Osteoblast (primary cell): ENCODE results near the gene BBS1. TPM values are rescaled to one million over a fixed set of nuclear protein-coding genes. Genes with fewer than 3 reads are reported as not detected.

ENCODE experiments used
- DNase-seq: peaks from one replicate; pipeline ENCODE4 v3.0.0; 2011; ENCODE audit warnings: low spot score, mixed read lengths; ENCODE audit not compliant: insufficient read length; ENCODE audit errors: missing footprints
- H2AFZ ChIP-seq: 2 replicates; pipeline ENCODE4 v1.6.0; 2011; ENCODE audit warnings: mild to moderate bottlenecking, low read length
- H3K27ac ChIP-seq: 2 replicates; pipeline ENCODE4 v1.5.1; 2011; ENCODE audit warnings: mild to moderate bottlenecking, low read depth, low read length, moderate library complexity
- H3K27me3 ChIP-seq: 2 replicates; pipeline ENCODE4 v1.6.0; 2012; ENCODE audit warnings: mild to moderate bottlenecking, control low read depth, inconsistent platforms, low read length, moderate library complexity; ENCODE audit not compliant: insufficient read depth
- H3K36me3 ChIP-seq: 2 replicates; pipeline ENCODE4 v1.5.1; 2011; ENCODE audit warnings: mild to moderate bottlenecking, low read length, control low read depth, moderate library complexity; ENCODE audit not compliant: insufficient read depth
- H3K4me1 ChIP-seq: 2 replicates; pipeline ENCODE4 v1.5.1; 2011; ENCODE audit warnings: mild to moderate bottlenecking, low read length, control low read depth, moderate library complexity; ENCODE audit not compliant: insufficient read depth
- H3K4me2 ChIP-seq: 2 replicates; pipeline ENCODE4 v1.6.0; 2011; ENCODE audit warnings: mild to moderate bottlenecking, low read length; ENCODE audit not compliant: insufficient read depth
- H3K4me3 ChIP-seq: fragments of 200-600 bp; sonication (generic); 3 replicates; pipeline ENCODE4 v1.5.1; 2012; ENCODE audit warnings: mild to moderate bottlenecking, low read length, inconsistent platforms; ENCODE audit not compliant: insufficient read depth
- H3K79me2 ChIP-seq: 2 replicates; pipeline ENCODE4 v1.6.0; 2012; ENCODE audit warnings: mild to moderate bottlenecking, low read length, control low read depth, inconsistent platforms; ENCODE audit not compliant: insufficient read depth
- H3K9me3 ChIP-seq: 2 replicates; pipeline ENCODE4 v1.5.1; 2011; ENCODE audit warnings: low read depth, low read length, control low read depth
- H4K20me1 ChIP-seq: 2 replicates; pipeline ENCODE4 v1.6.0; 2012; ENCODE audit warnings: mild to moderate bottlenecking, low read length, control low read depth; ENCODE audit not compliant: insufficient read depth
- total RNA-seq: library from RNA; depleted of rRNA; stranded (reverse); fragments of >200 nt; gene quantifications from 2 replicates; pipeline ENCODE4 v1.2.3, GENCODE V29; 2012
- TF ChIP-seq, protein P1 (sequence below): IDR thresholded peaks from 2 replicates; pipeline ENCODE4 v1.5.1; 2011; ENCODE audit warnings: mild to moderate bottlenecking, low read depth, low read length, moderate library complexity; ENCODE audit errors: extremely low read depth

The BBS1 gene
- total RNA-seq, 1 donor, result 43.8 TPM

GRCh38 chr11:66564984-66565383, 54.5 kb downstream of the BBS1 start:
- Histone ChIP-seq H3K79me2 (no peaks in the 10 kb centered on the region), H3K4me2 (no peak overlapping the region)

DNA sequence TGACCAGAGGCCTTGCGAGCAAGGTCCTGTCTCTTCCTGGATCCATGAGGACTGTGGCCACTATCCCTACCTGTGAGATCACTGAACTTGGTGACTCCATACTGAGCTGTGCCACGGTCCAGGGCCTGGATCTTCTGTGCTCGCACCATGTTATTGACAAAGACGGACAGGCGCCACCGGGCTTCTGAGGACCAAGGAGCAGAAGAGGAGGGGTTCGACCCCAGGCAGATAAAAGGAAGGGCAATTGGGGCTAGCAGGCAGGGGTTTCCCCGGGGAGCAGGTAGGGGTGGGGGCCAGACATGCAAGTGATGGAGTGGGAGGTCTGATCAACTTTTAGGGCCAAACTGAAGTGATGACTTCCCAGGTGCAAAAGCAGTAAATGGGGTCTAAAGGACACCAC, 55.8 kb downstream of the BBS1 start:
- no peak overlapping the region for H3K27ac ChIP-seq
- peaks cover 5% of the 10 kb centered on the region for H3K4me1 ChIP-seq
- H3K79me2 ChIP-seq, result no peaks in the 10 kb centered on the region
- no peaks in the 10 kb centered on the region for H4K20me1 ChIP-seq
- peaks cover 4% of the 10 kb centered on the region for H3K27me3 ChIP-seq
- no peak overlapping the region for H3K4me2 ChIP-seq
- H3K9me3 ChIP-seq, result no peaks in the 10 kb centered on the region
- no peak overlapping the region for H3K4me3 ChIP-seq
- DNase-seq, result peak; percentile 78
- H3K36me3 ChIP-seq, result no peaks in the 10 kb centered on the region
- TF ChIP-seq, protein P1, sequence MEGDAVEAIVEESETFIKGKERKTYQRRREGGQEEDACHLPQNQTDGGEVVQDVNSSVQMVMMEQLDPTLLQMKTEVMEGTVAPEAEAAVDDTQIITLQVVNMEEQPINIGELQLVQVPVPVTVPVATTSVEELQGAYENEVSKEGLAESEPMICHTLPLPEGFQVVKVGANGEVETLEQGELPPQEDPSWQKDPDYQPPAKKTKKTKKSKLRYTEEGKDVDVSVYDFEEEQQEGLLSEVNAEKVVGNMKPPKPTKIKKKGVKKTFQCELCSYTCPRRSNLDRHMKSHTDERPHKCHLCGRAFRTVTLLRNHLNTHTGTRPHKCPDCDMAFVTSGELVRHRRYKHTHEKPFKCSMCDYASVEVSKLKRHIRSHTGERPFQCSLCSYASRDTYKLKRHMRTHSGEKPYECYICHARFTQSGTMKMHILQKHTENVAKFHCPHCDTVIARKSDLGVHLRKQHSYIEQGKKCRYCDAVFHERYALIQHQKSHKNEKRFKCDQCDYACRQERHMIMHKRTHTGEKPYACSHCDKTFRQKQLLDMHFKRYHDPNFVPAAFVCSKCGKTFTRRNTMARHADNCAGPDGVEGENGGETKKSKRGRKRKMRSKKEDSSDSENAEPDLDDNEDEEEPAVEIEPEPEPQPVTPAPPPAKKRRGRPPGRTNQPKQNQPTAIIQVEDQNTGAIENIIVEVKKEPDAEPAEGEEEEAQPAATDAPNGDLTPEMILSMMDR, result no peak
- no peak overlapping the region for H2AFZ ChIP-seq

More at GRCh38 chr11:66564984-66565383, 54.5 kb downstream of the BBS1 start:
- Histone ChIP-seq H3K27ac (no peak overlapping the region), H3K4me1 (peaks cover 5% of the 10 kb centered on the region), H3K9me3 (no peaks in the 10 kb centered on the region), H3K27me3 (peaks cover 10% of the 10 kb centered on the region), H4K20me1 (no peaks in the 10 kb centered on the region), H3K36me3 (no peaks in the 10 kb centered on the region), H2AFZ (no peak overlapping the region), H3K4me3 (no peak overlapping the region)
- peak; percentile 80 for DNase-seq
- TF ChIP-seq, protein P1, result no peak

DNA sequence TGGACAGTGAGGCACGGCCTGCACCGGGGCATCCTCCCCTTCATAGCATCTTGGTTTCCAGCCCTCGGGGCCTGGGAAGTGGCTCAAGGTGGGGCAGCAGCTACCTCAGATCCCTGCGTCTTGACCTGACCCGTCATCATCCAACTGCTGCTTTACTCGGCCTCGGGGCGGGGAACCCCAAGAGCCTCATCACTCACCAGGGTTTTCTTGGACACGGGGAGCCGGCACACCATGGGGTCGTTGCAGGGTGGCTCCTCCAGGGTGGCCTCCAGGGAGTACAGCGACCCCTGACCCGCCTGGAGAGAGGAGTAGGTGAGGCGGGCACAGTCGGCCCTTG, 57.3 kb downstream of the BBS1 start:
- TF ChIP-seq, protein P1, result no peak
- no peaks in the 10 kb centered on the region for H3K36me3 ChIP-seq
- no peak overlapping the region for H2AFZ ChIP-seq
- no peaks in the 10 kb centered on the region for H3K9me3 ChIP-seq
- peaks cover 4% of the 10 kb centered on the region for H3K27me3 ChIP-seq
- peak overlapping the region; percentile 85 for H3K4me2 ChIP-seq
- peak; percentile 86 for DNase-seq
- peak overlapping the region; percentile 72 for H3K4me3 ChIP-seq
- H3K27ac ChIP-seq, result no peak overlapping the region
- H4K20me1 ChIP-seq, result no peaks in the 10 kb centered on the region
- H3K4me1 ChIP-seq, result peaks cover 5% of the 10 kb centered on the region
- no peaks in the 10 kb centered on the region for H3K79me2 ChIP-seq

DNA sequence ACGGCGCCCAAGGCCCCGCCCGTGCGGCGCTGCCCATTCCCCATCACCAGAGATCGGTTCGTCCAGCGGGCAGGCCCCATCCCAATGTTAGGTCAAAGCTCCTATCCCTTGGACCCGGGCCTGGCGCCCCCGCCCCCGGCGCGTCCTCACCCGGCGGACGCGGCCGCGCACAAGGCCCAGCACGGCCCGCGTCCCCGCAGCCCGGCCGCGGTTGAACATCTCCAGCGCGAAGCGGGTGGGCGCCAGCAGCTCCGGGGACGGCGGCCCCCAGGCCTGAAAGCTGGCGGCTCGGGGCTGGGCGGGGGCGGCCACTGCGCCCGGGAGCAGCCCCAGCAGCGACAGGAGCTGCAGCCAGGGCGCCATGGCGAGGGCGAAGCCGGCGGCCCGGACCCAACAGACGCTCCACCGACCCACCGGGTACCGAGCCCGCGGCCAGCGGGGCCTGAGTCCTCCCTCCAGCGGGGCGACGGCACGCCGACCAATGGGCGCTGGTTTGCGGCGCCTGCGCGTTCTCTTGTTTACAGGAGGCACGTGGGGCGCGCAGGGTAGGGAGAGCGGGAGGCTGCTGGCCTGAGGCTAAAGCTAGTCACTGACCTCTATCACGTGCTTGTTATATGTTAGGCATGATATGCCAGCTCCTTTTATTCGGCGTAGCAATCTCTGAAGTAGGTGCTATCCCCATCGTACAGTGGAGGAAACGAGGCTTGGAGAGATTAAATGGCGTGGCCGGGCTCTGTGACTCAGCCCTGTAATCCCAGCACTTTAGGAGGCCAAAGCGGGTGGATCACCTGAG, 57.9 kb downstream of the BBS1 start, which contains the start of gene CTSF:
CTSF (minus strand) TSS at position 483 of the 793 bp plus-strand sequence; CDS start at position 363, 120 bp downstream.
- H3K4me1 ChIP-seq, result peaks cover 5% of the 10 kb centered on the region
- H2AFZ ChIP-seq, result peak within 1 kb of the TSS; percentile 82
- H3K27ac ChIP-seq, result no peak within 1 kb of the TSS
- H3K9me3 ChIP-seq, result no peaks in the 10 kb centered on the region
- H4K20me1 ChIP-seq, result no peaks in the 10 kb centered on the region
- H3K36me3 ChIP-seq, result no peaks in the 10 kb centered on the region
- H3K79me2 ChIP-seq, result no peaks in the 10 kb centered on the region
- H3K27me3 ChIP-seq, result peaks cover 4% of the 10 kb centered on the region
- peak within 1 kb of the TSS; percentile 85 for H3K4me2 ChIP-seq
- peak; percentile 100 for DNase-seq
- peak within 1 kb of the TSS; percentile 72 for H3K4me3 ChIP-seq
- TF ChIP-seq, protein P1, result no peak
